Measurements from ENCODE around the gene RNF181.
"Not testable (repeated sequence)": the region's sequence is repeated elsewhere in the genome, so short reads cannot be mapped to it uniquely, and the experiment has no call there.

The RNF181 gene

GRCh38 chr2:85597241-85597640, 1.7 kb downstream of the RNF181 start:
- no peak for DNase-seq

DNA sequence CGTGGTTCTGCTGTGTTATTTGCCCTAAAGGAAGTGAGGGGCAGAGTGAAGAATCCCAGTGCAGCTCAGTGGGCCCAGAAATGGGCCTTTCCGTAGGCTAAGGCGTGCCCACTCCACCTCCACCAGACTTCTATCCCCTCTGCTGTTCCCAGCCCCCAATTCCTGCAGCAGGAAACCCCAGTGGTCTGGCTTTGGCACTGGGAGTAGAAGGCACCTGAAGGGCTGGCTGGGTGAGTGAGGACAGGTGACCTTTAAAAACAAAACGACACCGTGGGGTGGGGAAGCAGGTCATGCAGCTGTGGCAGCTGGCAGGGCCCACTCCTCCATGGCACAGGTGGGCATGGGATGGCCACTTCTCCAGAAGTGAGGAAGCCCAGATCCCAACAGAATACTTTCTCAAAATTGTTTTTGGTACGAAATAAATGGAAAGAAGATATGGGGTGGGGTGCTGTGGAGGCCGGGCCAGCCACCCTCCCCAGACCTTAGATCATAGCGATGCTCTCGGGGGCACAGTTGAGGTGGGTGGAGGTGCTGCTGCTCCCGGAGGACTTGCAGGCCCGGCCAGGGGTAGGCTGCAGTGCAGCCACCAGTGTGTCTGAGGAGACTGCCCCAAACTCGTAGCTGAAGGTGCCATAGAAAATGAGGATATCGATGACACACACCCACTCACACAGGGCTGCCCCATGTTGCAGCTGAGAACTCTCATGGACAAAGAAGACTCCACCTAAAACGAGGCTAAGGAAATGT, 3.2 kb downstream of the RNF181 start:
- DNase-seq, result no peak

DNA sequence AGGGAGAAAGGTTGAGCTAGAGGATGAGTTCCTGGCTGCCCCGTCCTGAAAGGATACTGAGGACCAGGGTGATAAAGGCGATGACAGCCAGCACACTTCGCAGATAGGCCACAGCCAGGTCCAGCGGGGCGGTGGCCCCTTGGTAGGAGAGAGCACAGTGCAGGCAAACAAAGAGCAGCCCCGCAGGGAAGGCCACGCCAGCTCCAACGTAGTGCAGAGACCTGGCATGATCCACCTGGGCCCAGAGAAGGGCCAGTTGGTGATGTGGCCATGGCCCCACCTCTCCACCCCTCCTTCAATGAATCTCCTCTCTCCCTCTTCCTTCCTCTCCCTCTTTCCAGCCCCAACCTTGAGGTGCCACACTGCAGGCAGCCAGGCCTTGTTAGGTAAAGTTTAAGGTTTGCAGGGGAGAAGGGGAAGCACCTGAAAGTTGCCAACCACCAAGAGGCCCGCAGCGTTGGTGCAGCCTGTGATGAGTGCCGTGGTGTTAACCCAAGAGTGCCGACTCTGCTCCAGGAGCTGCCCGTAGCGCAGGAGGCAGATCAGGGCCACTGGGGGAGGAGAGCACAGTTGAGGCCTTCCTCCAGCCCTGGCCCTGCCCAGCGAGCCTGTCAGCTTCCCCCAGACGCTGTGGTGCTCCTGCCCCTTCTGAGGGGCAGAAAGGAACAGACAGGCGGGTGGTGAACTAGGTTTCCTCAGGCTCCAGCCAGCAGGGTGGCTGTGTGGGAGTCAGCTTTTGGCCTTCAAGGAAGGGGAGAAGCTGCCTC, 4.1 kb downstream of the RNF181 start:
- no peak for DNase-seq

DNA sequence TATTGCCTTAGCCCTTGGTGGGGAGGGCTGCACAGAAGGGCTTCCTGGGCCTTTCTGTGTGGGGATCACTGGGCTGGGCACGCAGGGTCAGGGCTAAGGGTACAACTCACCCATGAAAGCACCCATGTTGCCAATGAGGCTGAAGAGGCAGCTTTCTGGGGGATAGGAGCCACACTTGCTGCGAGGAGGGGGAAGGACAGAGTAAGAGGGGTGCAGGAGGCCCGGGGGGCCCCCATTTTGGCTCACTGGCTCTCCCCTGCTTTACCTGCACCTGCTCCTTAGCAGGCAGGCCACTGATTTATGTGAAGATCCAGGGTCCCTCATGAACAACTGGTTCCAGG, 4.7 kb downstream of the RNF181 start:
- no peak for DNase-seq

GRCh38 chr2:85600951-85601770, 5.6 kb downstream of the RNF181 start:
- DNase-seq, result no peak

GRCh38 chr2:85601771-85602475, 6.4 kb downstream of the RNF181 start:
- DNase-seq, result no peak

DNA sequence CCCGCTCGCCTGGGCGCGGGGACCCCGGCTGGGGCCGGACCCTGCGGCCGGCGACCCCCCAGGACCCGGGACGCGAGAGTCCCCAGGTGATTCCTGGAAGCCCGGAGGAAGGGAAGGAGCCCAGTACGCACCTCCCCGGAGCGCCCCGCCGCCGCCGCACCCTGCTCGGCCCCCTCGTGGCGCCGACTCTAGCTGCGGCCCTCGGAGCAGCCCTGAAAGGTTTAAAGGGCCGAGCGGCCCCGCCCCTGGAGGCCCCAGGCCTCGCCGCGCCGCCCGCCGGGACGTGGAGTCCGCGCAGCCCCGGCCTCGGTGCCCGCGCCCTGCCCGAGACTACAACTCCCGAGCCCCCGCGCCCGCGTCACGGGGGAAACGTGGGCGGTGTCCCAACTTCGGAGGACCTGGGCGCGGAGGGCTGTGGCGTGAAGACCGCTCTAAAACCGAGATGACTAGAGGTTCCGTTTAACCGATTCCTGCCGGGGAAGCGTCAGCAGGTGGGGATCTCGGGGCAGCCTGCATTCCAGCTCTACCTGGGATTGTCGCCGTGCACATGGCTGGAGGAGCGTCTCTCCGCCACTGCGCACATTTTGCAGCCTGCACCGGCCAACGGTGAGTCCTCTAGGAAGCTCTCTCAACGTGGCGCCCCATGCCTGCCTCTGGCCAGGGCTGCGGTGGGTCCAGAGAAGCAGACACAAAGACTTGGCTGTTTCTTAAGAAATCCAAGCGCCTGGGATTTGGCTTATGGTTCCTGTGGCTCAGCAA, 7.1 kb downstream of the RNF181 start, which contains the start of gene TMEM150A:
Gene TMEM150A, minus strand, starts transcription at position 223 of the 759 bp plus-strand sequence. CDS start 750 bp downstream, outside the sequence.
- DNase-seq, result peak; percentile 81

- not testable (repeated sequence) for DNase-seq
These were observed 8.5 kb downstream of the RNF181 start for GRCh38 chr2:85604133-85604444.

DNA sequence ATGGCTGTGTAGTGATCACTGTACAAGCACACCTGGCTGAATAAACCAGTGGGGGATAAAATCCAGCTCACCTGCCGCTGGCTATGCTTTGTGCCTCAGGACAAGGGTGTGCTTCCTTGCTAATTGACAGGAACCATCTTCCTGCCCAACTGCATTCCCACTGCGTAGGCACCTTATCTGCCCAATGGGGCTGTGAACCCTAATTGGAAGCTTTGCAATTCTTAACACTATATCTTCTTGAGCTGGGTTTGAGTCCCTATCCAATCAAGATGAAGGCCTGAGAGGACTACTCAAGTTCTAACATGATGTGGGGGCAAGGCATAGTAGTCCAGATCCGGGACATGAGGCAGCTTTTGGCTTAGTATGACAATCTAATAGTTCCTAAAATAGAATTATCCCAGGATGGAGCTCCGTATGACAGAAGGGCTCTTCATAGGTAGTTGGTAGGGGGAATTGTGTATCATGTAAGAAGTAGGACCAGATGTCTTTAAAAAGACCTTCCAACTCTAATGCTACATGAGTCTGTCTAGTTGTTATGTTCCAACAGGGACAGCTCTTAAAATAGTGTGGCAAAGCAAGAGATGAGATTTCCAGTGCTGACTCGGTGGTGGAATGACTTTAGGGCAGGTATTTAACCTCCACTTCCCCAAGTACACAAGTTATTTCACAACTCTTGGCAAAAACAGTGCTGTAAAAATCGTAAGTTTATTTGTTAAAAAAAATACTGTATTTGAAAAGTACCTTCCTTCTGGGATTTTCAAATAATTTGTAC, 9.2 kb downstream of the RNF181 start:
- DNase-seq, result no peak

DNA sequence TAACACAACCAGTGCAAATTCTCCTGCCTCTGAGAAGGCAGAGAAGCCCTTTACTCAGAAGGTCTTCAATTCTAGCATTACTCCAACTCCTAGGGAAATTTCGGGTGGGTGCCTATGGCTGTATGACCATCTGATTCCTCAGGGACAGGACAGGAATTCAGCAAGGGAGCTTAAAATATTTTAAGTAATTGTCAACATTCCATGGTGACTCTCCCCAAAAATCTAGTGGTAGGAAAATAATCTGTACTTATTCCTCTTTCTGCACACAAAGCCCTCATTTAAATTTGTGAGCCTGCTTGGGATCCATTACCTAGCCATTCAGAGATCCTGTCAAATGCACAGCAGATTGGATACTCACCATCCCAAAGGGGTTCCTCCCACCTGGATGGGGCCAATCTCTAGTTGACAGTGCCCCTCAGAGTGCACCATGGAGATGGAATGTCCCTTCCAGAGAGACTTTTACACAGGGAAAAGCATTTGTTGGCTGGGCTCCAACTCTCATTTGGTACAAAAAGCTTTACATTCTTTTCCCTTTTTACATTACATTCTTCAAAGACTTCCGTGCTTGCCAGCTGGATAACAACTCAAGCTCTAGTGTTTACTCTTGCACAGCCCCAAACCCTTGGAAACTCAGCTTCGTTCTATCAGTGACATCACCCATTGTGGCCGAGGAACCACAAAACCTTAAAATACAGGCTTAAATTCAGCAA, 10.0 kb downstream of the RNF181 start:
- DNase-seq, result no peak

GRCh38 chr2:85606116-85606455, 10.5 kb downstream of the RNF181 start:
- DNase-seq, result no peak

DNA sequence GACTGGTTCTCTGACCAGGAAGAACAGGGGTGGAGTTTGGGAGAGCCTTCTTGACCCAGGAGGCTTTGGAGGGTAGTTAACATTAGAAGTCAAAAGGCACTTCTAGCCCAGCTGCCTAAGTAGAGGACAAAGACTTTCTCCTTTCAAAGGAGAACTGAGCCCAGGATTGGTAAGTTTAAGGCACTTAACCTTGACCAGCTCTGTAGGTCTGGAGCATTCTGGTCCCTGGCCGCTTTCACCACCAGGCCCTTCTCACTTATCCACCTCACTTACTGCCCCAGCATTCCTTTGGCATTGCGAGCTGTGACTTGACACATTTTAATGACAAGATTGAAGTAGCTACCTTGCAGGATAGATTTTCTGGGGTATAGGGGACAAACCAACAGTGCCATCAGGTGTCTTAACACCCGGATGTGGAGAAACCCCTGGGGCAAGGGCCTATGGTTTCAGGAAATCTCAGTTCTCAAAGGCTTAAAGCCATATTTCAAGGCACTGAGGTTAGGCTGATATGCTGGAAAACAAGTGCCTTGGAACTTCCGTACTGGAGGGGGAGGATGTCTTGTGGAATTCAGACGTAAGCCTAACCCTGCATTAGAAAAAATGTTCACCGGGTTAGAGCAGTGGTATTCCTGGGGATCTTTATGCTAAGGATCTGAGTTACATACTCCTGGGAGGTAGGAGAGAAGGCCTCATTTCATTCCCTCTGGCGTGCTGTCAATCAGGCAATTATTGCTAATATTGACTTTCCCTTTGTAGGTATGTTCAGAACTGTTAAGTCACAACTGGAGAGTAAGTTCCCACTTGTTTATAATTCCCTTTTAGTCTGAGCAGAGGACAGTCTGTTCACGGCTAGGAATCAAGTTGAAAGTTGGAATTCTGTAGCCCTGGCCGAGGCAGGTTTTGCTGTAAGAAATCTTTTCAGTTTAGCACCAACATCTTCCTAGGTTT, 12.0 kb downstream of the RNF181 start:
- no peak for DNase-seq

GRCh38 chr2:85611217-85611704, 15.7 kb downstream of the RNF181 start:
- no peak for DNase-seq

GRCh38 chr2:85611705-85612587, 16.4 kb downstream of the RNF181 start, which contains the start of gene C2orf68:
Gene C2orf68 (minus strand): TSS chr2:85612066. CDS start chr2:85611984, 82 bp downstream.
- DNase-seq, result peak; percentile 90

DNA sequence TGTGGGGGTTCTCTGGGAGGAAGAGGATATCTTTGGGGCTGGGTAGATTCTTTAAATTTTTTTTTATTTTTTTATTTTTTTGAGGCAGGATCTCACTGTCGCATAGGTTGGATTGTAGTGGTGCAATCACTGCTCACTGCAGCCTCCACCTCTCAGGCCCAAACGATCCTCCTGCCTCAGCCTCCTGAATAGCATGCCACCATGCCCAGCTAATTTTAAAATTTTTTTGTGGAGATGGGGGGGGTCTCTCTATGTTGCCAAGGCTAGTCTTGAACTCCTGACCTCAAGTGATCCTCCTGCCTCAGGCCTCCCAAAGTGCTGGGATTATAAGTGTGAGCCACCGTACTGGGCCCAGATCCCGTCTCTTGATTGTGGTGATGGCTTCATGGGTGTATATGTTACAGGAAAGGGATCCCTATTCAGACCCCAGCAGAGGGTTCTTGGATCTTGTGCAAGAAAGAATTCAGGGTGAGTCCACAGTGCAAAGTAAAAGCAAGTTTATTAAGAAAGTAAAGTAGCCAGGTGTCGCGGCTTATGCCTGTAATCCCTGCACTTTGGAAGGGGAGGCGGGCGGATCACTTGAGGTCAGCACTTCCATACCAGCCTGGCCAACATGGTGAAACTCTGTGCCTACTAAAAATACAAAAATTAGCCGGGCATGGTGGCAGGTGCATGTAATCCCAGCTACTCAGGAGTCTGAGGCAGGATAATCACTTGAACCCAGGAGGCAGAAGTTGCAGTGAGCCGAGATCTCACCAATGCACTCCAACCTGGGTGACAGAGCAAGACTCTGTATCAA, 18.4 kb downstream of the RNF181 start:
- DNase-seq, result no peak

DNA sequence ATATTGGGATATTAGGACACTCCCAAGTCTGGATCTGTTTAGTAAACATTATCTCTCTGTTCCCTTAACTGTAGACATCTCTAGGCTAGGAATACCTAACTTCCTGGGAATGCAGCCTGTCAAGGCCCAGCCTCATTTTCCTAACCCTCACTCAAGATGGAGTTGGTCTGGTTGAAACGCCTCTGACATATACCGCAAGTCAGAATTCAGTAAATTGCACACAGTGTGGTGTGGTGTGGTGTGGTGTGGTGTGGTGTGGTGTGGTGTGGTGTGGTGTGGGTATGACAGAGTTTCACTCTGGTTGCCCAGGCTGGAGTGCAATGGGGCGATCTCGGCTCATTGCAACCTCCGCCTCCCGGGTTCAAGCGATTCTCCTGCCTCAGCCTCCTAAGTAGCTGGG, 19.2 kb downstream of the RNF181 start:
- not testable (repeated sequence) for DNase-seq

- no peak for DNase-seq
These were observed 19.8 kb downstream of the RNF181 start for GRCh38 chr2:85615413-85615728.

DNA sequence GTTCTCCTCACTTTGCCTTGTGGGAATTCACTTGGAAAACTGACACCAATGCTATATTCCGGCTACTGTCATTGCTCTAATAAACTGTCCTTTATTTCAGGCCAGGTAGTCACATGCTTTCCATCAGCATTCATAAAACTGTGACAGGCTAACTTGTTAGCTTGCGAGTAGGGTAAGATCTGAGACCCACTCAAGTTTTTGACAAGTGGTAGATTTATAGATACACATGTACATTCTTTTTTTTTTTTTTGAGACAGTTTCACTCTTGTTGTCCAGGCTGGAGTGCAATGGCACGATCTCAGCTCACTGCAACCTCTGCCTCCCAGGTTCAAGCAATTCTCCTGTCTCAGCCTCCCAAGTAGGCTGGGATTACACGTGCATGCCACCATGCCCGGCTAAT, 22.2 kb downstream of the RNF181 start:
- not testable (repeated sequence) for DNase-seq

Data from NCI-H774 (cell line).